T-cell (primary cell): ENCODE results near the gene GNAI3. TPM values are rescaled to one million over a fixed set of nuclear protein-coding genes. Genes with fewer than 3 reads are reported as not detected.
A peak's percentile ranks its signal among the peaks of the same experiment; 100 is the strongest.

Experiments used
- ATAC-seq, 4 experiments: fragments of 200-7000 bp in 3 of 4; fragments of 150-1000 bp in 1 of 4; cut with Tn5 transposase; replicated peaks in 1 of 4; 1 replicate in 3 of 4; 2 replicates in 1 of 4; pipeline ENCODE4 v1.10.0; 2021; ENCODE audit warnings: moderate library complexity in 3 of 4, mild to moderate bottlenecking in 2 of 4, moderate number of reproducible peaks in 1 of 4
- CTCF ChIA-PET, 2 donors: fragments of 300-600 bp; sonication (Branson Sonifier 250); formaldehyde crosslinking; loops; one replicate each; lab custom pipeline; 2022; ENCODE audit warnings: antibody characterized with exemption in 2 of 2; lab: Charles Lee
- POLR2A ChIA-PET, 2 donors: fragments of 300-600 bp; sonication (Branson Sonifier 250); formaldehyde crosslinking; loops; one replicate each; lab custom pipeline; 2022; ENCODE audit warnings: antibody characterized with exemption in 2 of 2; lab: Charles Lee
- DNase-seq, 35 experiments: peaks; one replicate each; pipeline versions ENCODE4 v3.0.0 to v3.0.0-alpha.2; 2013 to 2023
- H3K27ac ChIP-seq: one replicate; pipeline ENCODE4 v1.5.1; 2013; ENCODE audit warnings: low read length
- H3K27me3 ChIP-seq, 2 experiments: replicated peaks in 1 of 2; 1 replicate in 1 of 2; 2 replicates in 1 of 2; pipeline versions ENCODE4 v1.6.1 to v1.7.0; 2013; ENCODE audit warnings: low read length in 1 of 2, mixed read lengths in 1 of 2; ENCODE audit not compliant: control insufficient read depth in 2 of 2, insufficient read depth in 2 of 2; ENCODE audit errors: extremely low read depth in 1 of 2
- H3K36me3 ChIP-seq, 2 donors: 1 replicate in 1 of 2; 2 replicates in 1 of 2; pipeline versions ENCODE4 v1.6.1 to v1.7.0; 2013; ENCODE audit warnings: low read length in 1 of 2; ENCODE audit not compliant: control insufficient read depth in 2 of 2, insufficient read depth in 1 of 2; ENCODE audit errors: extremely low read depth in 1 of 2
- H3K4me1 ChIP-seq, 2 experiments: 1 replicate in 1 of 2; 2 replicates in 1 of 2; pipeline versions ENCODE4 v1.6.1 to v1.7.0; 2013; ENCODE audit warnings: low read length in 2 of 2, mixed read lengths in 1 of 2; ENCODE audit not compliant: insufficient read depth in 2 of 2, control insufficient read depth in 1 of 2; ENCODE audit errors: extremely low read depth in 1 of 2
- H3K4me3 ChIP-seq, 2 donors: 1 replicate in 1 of 2; 2 replicates in 1 of 2; pipeline versions ENCODE4 v1.5.1 to v1.7.0; 2013; ENCODE audit warnings: mild to moderate bottlenecking in 2 of 2, low read length in 1 of 2, moderate library complexity in 1 of 2; ENCODE audit not compliant: control insufficient read depth in 1 of 2; ENCODE audit errors: extremely low read depth in 1 of 2
- H3K9me3 ChIP-seq: 2 replicates; pipeline ENCODE4 v1.7.0; 2013
- H3K27ac Mint-ChIP-seq, 2 donors: one replicate each; pipeline ENCODE4 v1.8.0; 2020 to 2021; ENCODE audit warnings: mild to moderate bottlenecking in 2 of 2, mixed read lengths in 2 of 2
- H3K27me3 Mint-ChIP-seq, 2 donors: one replicate each; pipeline ENCODE4 v1.8.0; 2021 to 2022; ENCODE audit warnings: mixed read lengths in 2 of 2
- H3K36me3 Mint-ChIP-seq: one replicate; pipeline ENCODE4 v1.8.0; 2021; ENCODE audit warnings: mixed read lengths
- H3K4me1 Mint-ChIP-seq, 3 donors: one replicate each; pipeline ENCODE4 v1.8.0; 2020 to 2022; ENCODE audit warnings: mixed read lengths in 3 of 3, mild to moderate bottlenecking in 1 of 3
- H3K4me3 Mint-ChIP-seq, 3 donors: one replicate each; pipeline ENCODE4 v1.8.0; 2020 to 2022; ENCODE audit warnings: mild to moderate bottlenecking in 3 of 3, mixed read lengths in 3 of 3, moderate library complexity in 3 of 3
- H3K9me3 Mint-ChIP-seq, 3 donors: one replicate each; pipeline ENCODE4 v1.8.0; 2020 to 2022; ENCODE audit warnings: mixed read lengths in 3 of 3
- WGBS: methylation state at CpG from one replicate; pipeline ENCODE4 v1.1.5; 2013; ENCODE audit warnings: missing lambda C conversion rate; ENCODE audit not compliant: insufficient coverage; 5-methylcytosine and 5-hydroxymethylcytosine counted together
- total RNA-seq, 35 experiments: library from RNA in 6 of 35; stranded (reverse) in 6 of 35; fragments of 120-200 nt in 1 of 35; gene quantifications; one replicate each; pipeline versions ENCODE4 v1.2.1 to v1.2.4 and lab custom pipeline; 2013 to 2026

The GNAI3 gene
- total RNA-seq, 5 donors from 2014 or later (not counting 1 experiment from before 2014, with no cell fraction given), result 5.4 to 7.2 (median 6.5) TPM

GRCh38 chr1:109538827-109539555 is 9.4 kb upstream of the GNAI3 start:
- Histone ChIP-seq H3K27ac (no peak overlapping the region), H3K4me3 (no peak overlapping the region), H3K36me3 (no peaks in the 10 kb centered on the region), H3K27me3 (peaks cover 0 to 5% of the 10 kb centered on the region in 2 experiments), H3K4me1 (no peaks in the 10 kb centered on the region), H3K9me3 (no peaks in the 10 kb centered on the region)
- no peak for DNase-seq
- CTCF ChIA-PET, result interaction anchor here (0.6 to 0.8 kb wide), 3 partner anchors 40 to 434 kb away, joined by 4 to 6 read pairs (median 5); no protein-coding TSS in a partner anchor
- ATAC-seq, result no peak
- POLR2A ChIA-PET, result interaction anchor here in 1 of 2 donors (0.6 kb wide), 1 partner anchor 47 kb away, joined by 5 read pairs; no protein-coding TSS in a partner anchor
- WGBS, result 83% methylated on average over 6 of the region's 9 CpGs
- no peak overlapping the region for H3K4me3 Mint-ChIP-seq
- no peaks in the 10 kb centered on the region for H3K4me1 Mint-ChIP-seq
- no peaks in the 10 kb centered on the region for H3K9me3 Mint-ChIP-seq
- no peak overlapping the region for H3K27ac Mint-ChIP-seq
- no peaks in the 10 kb centered on the region for H3K27me3 Mint-ChIP-seq
- no peaks in the 10 kb centered on the region for H3K36me3 Mint-ChIP-seq

- POLR2A ChIA-PET, result interaction anchor here in 1 of 2 donors (0.6 kb wide), 1 partner anchor 48 kb away, joined by 5 read pairs; no protein-coding TSS in a partner anchor
- no peak for DNase-seq
- no peak within 1 kb of the TSS for H3K27ac Mint-ChIP-seq
These were observed 8.7 kb upstream of the GNAI3 start, which contains the start of gene GPR61 for GRCh38 chr1:109539676-109540075. Gene GPR61 (plus strand): TSS chr1:109539872. CDS start chr1:109543023, 3,151 bp downstream.

GRCh38 chr1:109541102-109541501 is 7.3 kb upstream of the GNAI3 start:
- no peaks in the 10 kb centered on the region for H3K4me1 ChIP-seq
- Mint-ChIP-seq H3K4me3 (no peak overlapping the region), H3K27ac (no peak overlapping the region), H3K27me3 (no peaks in the 10 kb centered on the region), H3K4me1 (peaks cover under 1 to 3% (median 3%) of the 10 kb centered on the region in 3 donors), H3K9me3 (no peaks in the 10 kb centered on the region), H3K36me3 (no peaks in the 10 kb centered on the region)
- no peak overlapping the region for H3K4me3 ChIP-seq
- no peaks in the 10 kb centered on the region for H3K9me3 ChIP-seq
- H3K27ac ChIP-seq, result no peak overlapping the region
- H3K27me3 ChIP-seq, result peaks cover 0 to 3% of the 10 kb centered on the region in 2 experiments
- H3K36me3 ChIP-seq, result no peaks in the 10 kb centered on the region
- CTCF ChIA-PET, result interaction anchor here (0.8 to 2.0 kb wide), 3 partner anchors 18 to 99 kb away, joined by 3 to 5 read pairs (median 3); no protein-coding TSS in a partner anchor
- WGBS, result 40% methylated on average over 1 of the region's 3 CpGs
- DNase-seq, result no peak
- POLR2A ChIA-PET, result no interaction called here
- ATAC-seq, result no peak

More at GRCh38 chr1:109539676-109540075, 8.7 kb upstream of the GNAI3 start, which contains the start of gene GPR61:
- Mint-ChIP-seq H3K4me3 (no peak within 1 kb of the TSS), H3K4me1 (no peaks in the 10 kb centered on the region), H3K27me3 (no peaks in the 10 kb centered on the region), H3K9me3 (no peaks in the 10 kb centered on the region), H3K36me3 (no peaks in the 10 kb centered on the region)
- Histone ChIP-seq H3K4me1 (no peaks in the 10 kb centered on the region), H3K36me3 (no peaks in the 10 kb centered on the region), H3K27me3 (peaks cover 0 to 5% of the 10 kb centered on the region in 2 experiments), H3K9me3 (no peaks in the 10 kb centered on the region), H3K27ac (no peak within 1 kb of the TSS), H3K4me3 (no peak within 1 kb of the TSS)
- 71% methylated on average over 6 of the region's 7 CpGs for WGBS
- no peak for ATAC-seq
- CTCF ChIA-PET, result no interaction called here

GRCh38 chr1:109542657-109543056 is 5.8 kb upstream of the GNAI3 start:
- Histone ChIP-seq H3K9me3 (no peaks in the 10 kb centered on the region), H3K36me3 (no peaks in the 10 kb centered on the region), H3K4me3 (no peak overlapping the region), H3K27me3 (peaks cover 0 to 3% of the 10 kb centered on the region in 2 experiments), H3K27ac (no peak overlapping the region), H3K4me1 (peaks cover 7 to 15% of the 10 kb centered on the region in 2 experiments)
- CTCF ChIA-PET, result interaction anchor here (0.9 to 1.0 kb wide), 2 partner anchors 9 to 53 kb away, joined by 3 read pairs; no protein-coding TSS in a partner anchor
- Mint-ChIP-seq H3K36me3 (no peaks in the 10 kb centered on the region), H3K4me3 (no peak overlapping the region), H3K9me3 (no peaks in the 10 kb centered on the region), H3K4me1 (peaks cover 16 to 18% (median 18%) of the 10 kb centered on the region in 3 donors), H3K27ac (peak overlapping the region in 1 of 2 donors; percentile 11), H3K27me3 (no peaks in the 10 kb centered on the region)
- ATAC-seq (no peak), DNase-seq (no peak)
- 95% methylated on average over 6 of the region's 10 CpGs for WGBS
- POLR2A ChIA-PET, result no interaction called here

- DNase-seq, result no peak
- no peak for ATAC-seq
- no peak overlapping the region for H3K4me3 ChIP-seq
- 95% methylated on average over 15 of the region's 24 CpGs for WGBS
- Mint-ChIP-seq H3K27ac (no peak overlapping the region), H3K36me3 (no peaks in the 10 kb centered on the region), H3K4me3 (no peak overlapping the region), H3K27me3 (no peaks in the 10 kb centered on the region), H3K4me1 (peaks cover 21 to 23% (median 23%) of the 10 kb centered on the region in 3 donors), H3K9me3 (no peaks in the 10 kb centered on the region)
- H3K4me1 ChIP-seq, result peaks cover 7 to 15% of the 10 kb centered on the region in 2 experiments
- no peaks in the 10 kb centered on the region for H3K36me3 ChIP-seq
- no peaks in the 10 kb centered on the region for H3K9me3 ChIP-seq
- CTCF ChIA-PET, result interaction anchor here in 1 of 2 donors (0.9 kb wide), 1 partner anchor 53 kb away, joined by 3 read pairs; no protein-coding TSS in a partner anchor
- H3K27me3 ChIP-seq, result peaks cover 0 to 3% of the 10 kb centered on the region in 2 experiments
- POLR2A ChIA-PET, result no interaction called here
- H3K27ac ChIP-seq, result no peak overlapping the region
These were observed 5.0 kb upstream of the GNAI3 start for GRCh38 chr1:109543283-109543987.
